Measurements from ENCODE around the gene STRA6.

Gene STRA6

GRCh38 chr15:74202452-74203401, at the start of gene STRA6:
Gene STRA6, minus strand, starts transcription at chr15:74202787. Its CDS starts 520 bp downstream, at chr15:74202267.
- peak in 1 of 3 experiments; percentile 4 for DNase-seq (ENCODE audit: low read depth in 3 of 3)

- no peak for DNase-seq (ENCODE audit: low read depth in 3 of 3)
These were observed 49.7 kb upstream of the STRA6 start for GRCh38 chr15:74252291-74252690.

GRCh38 chr15:74251131-74251811, 48.7 kb upstream of the STRA6 start:
- DNase-seq (ENCODE audit: low read depth in 3 of 3), result no peak

GRCh38 chr15:74250266-74250665, 47.7 kb upstream of the STRA6 start:
- no peak for DNase-seq (ENCODE audit: low read depth in 3 of 3)

- peak in 1 of 3 experiments; percentile 22 for DNase-seq (ENCODE audit: low read depth in 3 of 3)
These were observed 42.9 kb upstream of the STRA6 start for GRCh38 chr15:74245342-74245931.

- no peak for DNase-seq (ENCODE audit: low read depth in 3 of 3)
These were observed 42.3 kb upstream of the STRA6 start for GRCh38 chr15:74244822-74245341.

GRCh38 chr15:74243431-74243830, 40.8 kb upstream of the STRA6 start:
- DNase-seq (ENCODE audit: low read depth in 3 of 3), result no peak

- DNase-seq (ENCODE audit: low read depth in 3 of 3), result no peak
These were observed 40.0 kb upstream of the STRA6 start for GRCh38 chr15:74242441-74243185.

GRCh38 chr15:74240897-74241614, 38.5 kb upstream of the STRA6 start:
- DNase-seq (ENCODE audit: low read depth in 3 of 3), result no peak

GRCh38 chr15:74240002-74240568, 37.5 kb upstream of the STRA6 start:
- DNase-seq (ENCODE audit: low read depth in 3 of 3), result no peak

GRCh38 chr15:74239051-74239705, 36.6 kb upstream of the STRA6 start:
- DNase-seq (ENCODE audit: low read depth in 3 of 3), result no peak

GRCh38 chr15:74235962-74236361, 33.4 kb upstream of the STRA6 start, which contains the start of gene CCDC33:
Gene CCDC33, plus strand, starts transcription at chr15:74236326. Its CDS starts 394 bp downstream, at chr15:74236720.
- DNase-seq (ENCODE audit: low read depth in 3 of 3), result no peak

- no peak for DNase-seq (ENCODE audit: low read depth in 3 of 3)
These were observed 31.9 kb upstream of the STRA6 start for GRCh38 chr15:74234598-74234875.

- no peak for DNase-seq (ENCODE audit: low read depth in 3 of 3)
These were observed 31.4 kb upstream of the STRA6 start for GRCh38 chr15:74233851-74234597.

- DNase-seq (ENCODE audit: low read depth in 3 of 3), result no peak
These were observed 30.8 kb upstream of the STRA6 start for GRCh38 chr15:74233373-74233772.

GRCh38 chr15:74231475-74231874, 28.9 kb upstream of the STRA6 start:
- DNase-seq (ENCODE audit: low read depth in 3 of 3), result no peak

- no peak for DNase-seq (ENCODE audit: low read depth in 3 of 3)
These were observed 27.1 kb upstream of the STRA6 start for GRCh38 chr15:74229686-74230085.

GRCh38 chr15:74228723-74229081, 26.1 kb upstream of the STRA6 start:
- no peak for DNase-seq (ENCODE audit: low read depth in 3 of 3)

GRCh38 chr15:74227968-74228722, 25.6 kb upstream of the STRA6 start:
- DNase-seq (ENCODE audit: low read depth in 3 of 3), result no peak
